ENCODE data around the gene FAM20A.

FAM20A gene

GRCh38 chr17:68610554-68610953 is 9.4 kb upstream of the FAM20A start:
- DNase-seq (ENCODE audit: low spot score) = no peak

- no peak for DNase-seq (ENCODE audit: low spot score)
Observed at GRCh38 chr17:68608515-68609130, 7.5 kb upstream of the FAM20A start.

GRCh38 chr17:68606451-68607307 is 5.5 kb upstream of the FAM20A start:
- no peak for DNase-seq (ENCODE audit: low spot score)

- DNase-seq (ENCODE audit: low spot score) = no peak
Observed at GRCh38 chr17:68605914-68606313, 4.7 kb upstream of the FAM20A start.

GRCh38 chr17:68603656-68604055 is 2.5 kb upstream of the FAM20A start:
- no peak for DNase-seq (ENCODE audit: low spot score)

GRCh38 chr17:68603027-68603426 is 1.9 kb upstream of the FAM20A start:
- DNase-seq (ENCODE audit: low spot score) = no peak

- no peak for DNase-seq (ENCODE audit: low spot score)
Observed at GRCh38 chr17:68602289-68602688, 1.1 kb upstream of the FAM20A start.

GRCh38 chr17:68601565-68602288 is 560 bp upstream of the FAM20A start:
- no peak for DNase-seq (ENCODE audit: low spot score)

GRCh38 chr17:68600067-68600930 is 868 bp downstream of the FAM20A start:
- no peak for DNase-seq (ENCODE audit: low spot score)

DNA sequence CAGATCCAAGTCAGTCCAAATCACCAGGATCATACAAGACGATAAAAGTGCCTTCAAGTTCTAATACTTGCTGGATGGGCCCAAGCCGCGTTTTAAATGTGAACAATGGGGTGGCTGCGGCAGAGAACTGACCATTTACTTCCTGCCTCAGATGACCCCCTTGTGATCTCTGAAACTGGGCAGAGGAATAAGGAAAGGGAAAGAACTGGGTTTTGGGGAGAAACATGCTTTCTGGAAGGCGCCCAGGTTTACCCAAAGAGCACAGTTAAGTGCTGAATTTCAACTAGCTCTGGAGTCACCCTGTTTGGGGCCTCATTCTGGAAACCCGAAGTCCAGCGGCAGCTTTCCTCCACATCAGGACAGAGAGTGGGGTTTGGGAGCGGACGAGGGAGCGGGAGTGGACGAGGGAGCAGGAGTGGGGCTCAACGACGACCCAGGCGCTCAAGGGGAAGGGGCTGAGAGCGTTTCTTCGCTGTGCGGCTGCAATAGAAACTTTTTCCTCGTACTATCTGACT is 1.6 kb downstream of the FAM20A start:
- DNase-seq (ENCODE audit: low spot score) = no peak

DNA sequence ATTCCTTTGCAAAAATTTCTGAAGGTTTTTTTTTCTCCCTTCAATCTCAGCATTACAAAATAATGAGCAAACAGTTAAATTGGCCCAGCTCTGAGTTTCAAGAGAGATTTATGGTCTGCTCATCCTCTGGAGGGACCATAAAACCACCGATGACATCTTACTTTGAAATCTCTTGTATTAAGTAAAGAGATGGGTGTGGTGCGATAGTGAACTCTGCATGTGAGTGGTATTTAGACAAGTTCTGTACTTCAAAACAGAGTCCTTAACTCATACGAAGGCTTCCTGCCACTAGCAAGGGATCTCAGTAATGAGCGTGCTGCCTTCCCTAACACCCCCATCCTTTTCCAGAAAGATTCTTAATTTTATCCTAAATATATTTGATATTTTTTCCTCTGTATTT is 2.1 kb downstream of the FAM20A start:
- no peak for DNase-seq (ENCODE audit: low spot score)

DNA sequence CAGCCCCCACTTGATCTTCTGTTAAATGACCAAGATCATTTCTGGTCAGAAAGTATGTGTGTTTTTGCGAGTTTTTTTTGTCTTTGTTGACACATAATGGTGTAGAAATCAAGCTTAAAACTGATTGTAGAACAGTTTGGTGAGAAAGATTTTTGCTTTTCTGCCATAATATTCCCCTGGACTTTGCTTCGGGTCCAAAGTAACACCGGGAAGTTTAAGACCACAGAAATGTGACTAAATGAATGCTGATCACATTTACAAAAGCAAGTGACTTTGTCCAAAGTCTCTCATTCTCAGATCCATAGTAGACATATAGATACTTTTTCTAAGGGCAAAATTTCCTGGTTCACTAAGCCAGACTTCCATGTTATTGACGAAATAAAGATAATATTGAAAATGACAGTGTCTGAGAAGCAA is 2.6 kb downstream of the FAM20A start:
- DNase-seq (ENCODE audit: low spot score) = no peak

- DNase-seq (ENCODE audit: low spot score) = no peak
Observed at GRCh38 chr17:68598074-68598473, 3.1 kb downstream of the FAM20A start.

- DNase-seq (ENCODE audit: low spot score) = no peak
Observed at GRCh38 chr17:68596411-68596945, 4.7 kb downstream of the FAM20A start.

- no peak for DNase-seq (ENCODE audit: low spot score)
Observed at GRCh38 chr17:68595986-68596385, 5.2 kb downstream of the FAM20A start.

DNA sequence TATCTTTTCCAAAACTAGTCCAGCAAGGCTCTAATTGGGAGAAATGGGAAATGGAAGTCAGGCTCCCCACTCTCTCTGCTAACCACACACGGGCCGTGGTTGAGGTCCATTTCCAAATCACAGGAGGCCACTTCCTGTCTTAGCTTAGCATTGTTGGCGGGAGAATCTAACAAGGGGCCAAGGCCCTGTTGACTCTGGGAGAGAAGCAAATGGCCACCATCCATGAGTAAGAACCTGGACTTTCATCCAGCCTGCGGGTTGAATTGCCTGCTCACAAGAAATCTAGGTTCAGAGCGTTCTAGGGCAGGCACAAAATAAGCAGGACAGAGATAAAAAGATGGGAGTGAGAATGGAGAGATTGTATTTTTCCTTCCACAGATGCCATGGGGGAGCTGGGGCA is 5.7 kb downstream of the FAM20A start:
- DNase-seq (ENCODE audit: low spot score) = no peak

DNA sequence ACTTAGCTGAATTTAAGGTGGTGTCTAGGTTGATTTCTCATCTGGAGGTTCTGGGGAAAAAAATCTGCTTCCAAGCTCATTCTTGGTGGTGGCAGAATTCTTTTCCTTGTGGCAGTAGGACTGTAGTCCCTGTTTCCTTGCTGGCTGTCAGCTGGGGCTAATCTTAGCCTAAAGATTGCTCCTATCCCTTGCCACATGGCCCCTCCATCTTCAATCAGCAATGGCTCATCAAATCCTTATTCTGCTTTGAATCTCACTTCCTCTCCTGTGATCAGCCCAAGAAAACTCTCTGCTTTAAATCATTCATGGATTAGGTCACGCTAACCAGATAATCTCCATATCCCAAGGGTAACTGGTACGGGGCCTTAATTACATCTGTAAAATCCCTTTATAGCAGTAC is 6.6 kb downstream of the FAM20A start:
- no peak for DNase-seq (ENCODE audit: low spot score)

DNA sequence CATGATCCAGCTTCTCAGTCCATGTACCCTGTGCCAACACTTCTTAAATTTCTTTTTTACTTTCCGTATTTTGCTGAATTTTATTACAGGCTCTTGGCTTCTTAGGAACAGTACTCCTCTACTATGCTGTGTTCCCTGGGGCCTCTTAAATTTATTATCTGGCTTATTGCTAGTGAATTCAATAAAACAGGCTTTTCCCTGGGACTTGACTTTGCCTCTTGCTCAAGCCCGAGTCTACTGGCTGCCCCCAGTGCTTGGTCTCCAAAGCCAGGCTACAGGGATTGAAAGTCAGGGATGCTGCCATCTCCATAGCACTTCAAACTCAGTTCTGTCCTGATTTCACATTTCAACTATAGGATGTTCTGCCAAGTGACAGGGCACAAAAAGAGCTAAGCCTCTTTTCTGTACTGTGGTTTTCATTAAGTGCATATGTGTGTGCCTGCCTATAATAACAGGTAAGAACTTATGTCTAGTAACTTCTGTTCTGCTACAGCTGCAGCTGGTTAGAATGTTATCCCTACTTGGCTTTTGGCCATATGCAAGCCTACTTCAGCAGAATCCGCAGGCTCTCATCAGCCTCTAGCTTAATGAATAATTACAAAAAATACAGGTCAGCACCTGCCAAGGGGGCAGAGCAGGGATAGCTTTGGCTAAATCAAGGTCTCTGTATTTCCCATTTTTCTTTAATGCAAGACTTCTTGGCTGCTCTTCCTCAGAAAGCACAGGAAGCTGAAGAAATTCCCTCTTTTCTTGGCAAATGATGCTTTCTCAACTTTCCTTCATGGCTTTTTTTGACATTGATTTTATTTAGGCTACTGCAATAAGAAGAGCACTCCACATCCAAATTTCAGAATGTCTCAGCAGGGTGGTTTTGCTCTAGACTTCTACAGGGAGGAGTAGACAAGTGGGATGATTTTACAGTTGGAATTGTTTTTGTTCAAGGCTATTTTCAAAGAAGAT is 8.2 kb downstream of the FAM20A start:
- no peak for DNase-seq (ENCODE audit: low spot score)

- DNase-seq (ENCODE audit: low spot score) = no peak
Observed at GRCh38 chr17:68592009-68592408, 9.2 kb downstream of the FAM20A start.

- no peak for DNase-seq (ENCODE audit: low spot score)
Observed at GRCh38 chr17:68591583-68591982, 9.6 kb downstream of the FAM20A start.
